Spleen (tissue), 11 donors: ENCODE data around the gene HIGD1A. TPM values are rescaled to one million over a fixed set of nuclear protein-coding genes. Genes with fewer than 3 reads are reported as not detected.
A peak's percentile ranks its signal among the peaks of the same experiment; 100 is the strongest.

Experiments used
- DNase-seq: peaks from one replicate; pipeline ENCODE4 v3.0.0-alpha.2; 2020
- H3K27ac ChIP-seq, 8 donors: fragments of 200-600 bp; sonication (generic) in 7 of 8; 1 replicate in 4 of 8; 2 replicates in 4 of 8; pipeline versions ENCODE4 v1.5.0 to v1.8.0; 2016 to 2021; ENCODE audit warnings: inconsistent platforms in 4 of 8, mild to moderate bottlenecking in 4 of 8, moderate library complexity in 1 of 8
- H3K27me3 ChIP-seq, 7 donors: fragments of 200-600 bp; sonication (generic) in 6 of 7; replicated peaks in 1 of 7; 1 replicate in 4 of 7; 2 replicates in 3 of 7; pipeline versions ENCODE4 v1.5.0 to v1.8.0; 2016 to 2021; ENCODE audit warnings: inconsistent platforms in 3 of 7, mild to moderate bottlenecking in 1 of 7
- H3K36me3 ChIP-seq, 6 donors: fragments of 200-600 bp; sonication (generic) in 5 of 6; 1 replicate in 4 of 6; 2 replicates in 2 of 6; pipeline versions ENCODE4 v1.5.0 to v1.8.0; 2016 to 2021; ENCODE audit warnings: inconsistent platforms in 2 of 6
- H3K4me1 ChIP-seq, 6 donors: fragments of 200-600 bp; sonication (generic) in 5 of 6; 1 replicate in 3 of 6; 2 replicates in 3 of 6; pipeline versions ENCODE4 v1.5.0 to v1.8.0; 2016 to 2021; ENCODE audit warnings: inconsistent platforms in 3 of 6
- H3K4me3 ChIP-seq, 8 donors: fragments of 200-600 bp; sonication (generic) in 7 of 8; 1 replicate in 4 of 8; 2 replicates in 4 of 8; pipeline versions ENCODE4 v1.5.0 to v1.8.0; 2016 to 2021; ENCODE audit warnings: inconsistent platforms in 4 of 8, mild to moderate bottlenecking in 4 of 8, moderate library complexity in 2 of 8
- H3K9me3 ChIP-seq, 8 donors: fragments of 200-600 bp; sonication (generic) in 7 of 8; 1 replicate in 4 of 8; 2 replicates in 4 of 8; pipeline versions ENCODE4 v1.5.0 to v1.8.0; 2016 to 2021; ENCODE audit warnings: inconsistent platforms in 4 of 8
- POLR2A ChIP-seq, 3 donors: fragments of 450-650 bp; IDR thresholded peaks; one replicate each; pipeline ENCODE4 v1.5.1; 2017; ENCODE audit warnings: antibody characterized with exemption in 3 of 3, mild to moderate bottlenecking in 1 of 3
- POLR2AphosphoS5 ChIP-seq, 3 donors: sonication (generic); formaldehyde crosslinking; IDR thresholded peaks; one replicate each; pipeline ENCODE4 v1.5.1; 2017; ENCODE audit warnings: antibody characterized with exemption in 3 of 3
- WGBS, 5 donors: extraction: QIAGEN DNeasy Blood & Tissue Kit in 3 of 5; methylation state at CpG; one replicate each; pipeline versions ENCODE4 v1.1.5 to v1.1.7; 2013 to 2018; 5-methylcytosine and 5-hydroxymethylcytosine counted together
- intact Hi-C: fragments of 100-400 bp; cut with DNase I; formaldehyde crosslinking; loops from one replicate; pipeline ENCODE4 v1.15.0; 2023; ENCODE audit warnings: low total_unique reads
- polyA plus RNA-seq, 3 donors: library from polyadenylated mRNA; stranded (reverse); fragments of 200-250 nt; gene quantifications; one replicate each; pipeline ENCODE4 v1.2.1, GENCODE V29; 2013
- total RNA-seq, 7 donors: library from RNA; depleted of rRNA in 3 of 7; stranded (reverse); fragments of >200 nt in 3 of 7; fragmentation: NEBNext Ultra II Directional in 4 of 7; extraction: Animal tissue kit (Norgen Biotek cat#: 25700) in 4 of 7; gene quantifications; one replicate each; pipeline versions ENCODE4 v1.1.0 to v1.2.1, GENCODE V29; 2016 to 2021
- TF ChIP-seq, protein P1 (sequence below), 11 experiments: fragments of 200-600 bp in 7 of 11; fragments of 450-650 bp in 4 of 11; sonication (generic) in 4 of 11; IDR thresholded peaks in 8 of 11; conservative IDR thresholded peaks in 3 of 11; 1 replicate in 7 of 11; 2 replicates in 4 of 11; pipeline versions ENCODE4 v1.4.0 to v1.8.0; 2016 to 2021; ENCODE audit warnings: antibody characterized with exemption in 11 of 11, inconsistent platforms in 4 of 11, mild to moderate bottlenecking in 1 of 11
- donor health status: healthy with polysubstance abuse.
- donor health status: DM: no; HTN: no; CAD: no; lungs with moderate emphysema.
- donor health status: DM: no; HTN: no; CAD: no.
- donor health status: Bipolar disorder and iron deficiency.
- donor health status: healthy.
- donor health status: DM: no; HTN: no; CAD: no.
- donor health status: DM: yes; HTN: yes; CAD: no.

HIGD1A gene
- total and polyA plus RNA-seq, 10 donors = 39.4 to 89.0 (median 59.6) TPM

DNA sequence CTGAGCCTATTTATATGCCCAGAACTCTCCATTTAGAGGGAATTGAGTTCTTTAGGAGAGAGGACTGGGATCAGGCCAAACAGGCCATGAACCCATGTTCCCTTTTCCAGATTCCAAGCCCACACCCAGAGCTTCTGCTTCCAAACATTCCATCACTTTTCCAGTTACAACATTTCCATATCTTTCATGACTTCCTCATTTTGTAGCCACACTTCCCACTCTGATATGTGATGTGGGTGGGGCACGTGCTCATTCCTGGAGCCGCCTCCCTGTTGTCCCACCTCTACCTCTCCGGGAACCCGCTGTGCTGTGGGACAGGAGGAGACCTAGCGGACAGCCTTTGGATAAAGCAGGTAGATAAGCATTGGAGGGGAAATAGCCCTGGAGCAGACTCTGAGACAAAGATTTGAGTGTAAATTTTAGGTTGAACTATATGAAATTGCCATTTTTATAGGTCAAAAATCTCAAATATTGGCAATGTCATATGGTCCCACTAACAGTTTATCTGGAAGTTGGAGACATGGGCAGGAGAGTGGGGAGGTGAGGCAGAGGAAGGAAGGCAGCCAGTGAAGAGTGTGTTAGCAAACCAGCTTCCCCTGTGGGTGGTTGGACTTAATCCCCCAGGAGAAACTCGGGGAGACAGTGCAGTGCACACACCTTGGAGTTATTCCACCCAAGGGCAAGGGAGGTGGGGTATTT, 39.6 kb upstream of the HIGD1A start:
- Histone ChIP-seq H3K9me3 (no peaks in the 10 kb centered on the region), H3K4me1 (peaks cover 14 to 54% (median 35%) of the 10 kb centered on the region in 6 donors), H3K27ac (peak overlapping the region in 5 of 8 donors; percentile 2 to 59 (median 43)), H3K36me3 (no peaks in the 10 kb centered on the region), H3K4me3 (no peak overlapping the region), H3K27me3 (no peaks in the 10 kb centered on the region)
- no peak for TF ChIP-seq POLR2A (IDR thresholded peaks at IDR 0.05)
- TF ChIP-seq POLR2AphosphoS5 (IDR thresholded peaks at IDR 0.05) = no peak
- TF ChIP-seq, protein P1, sequence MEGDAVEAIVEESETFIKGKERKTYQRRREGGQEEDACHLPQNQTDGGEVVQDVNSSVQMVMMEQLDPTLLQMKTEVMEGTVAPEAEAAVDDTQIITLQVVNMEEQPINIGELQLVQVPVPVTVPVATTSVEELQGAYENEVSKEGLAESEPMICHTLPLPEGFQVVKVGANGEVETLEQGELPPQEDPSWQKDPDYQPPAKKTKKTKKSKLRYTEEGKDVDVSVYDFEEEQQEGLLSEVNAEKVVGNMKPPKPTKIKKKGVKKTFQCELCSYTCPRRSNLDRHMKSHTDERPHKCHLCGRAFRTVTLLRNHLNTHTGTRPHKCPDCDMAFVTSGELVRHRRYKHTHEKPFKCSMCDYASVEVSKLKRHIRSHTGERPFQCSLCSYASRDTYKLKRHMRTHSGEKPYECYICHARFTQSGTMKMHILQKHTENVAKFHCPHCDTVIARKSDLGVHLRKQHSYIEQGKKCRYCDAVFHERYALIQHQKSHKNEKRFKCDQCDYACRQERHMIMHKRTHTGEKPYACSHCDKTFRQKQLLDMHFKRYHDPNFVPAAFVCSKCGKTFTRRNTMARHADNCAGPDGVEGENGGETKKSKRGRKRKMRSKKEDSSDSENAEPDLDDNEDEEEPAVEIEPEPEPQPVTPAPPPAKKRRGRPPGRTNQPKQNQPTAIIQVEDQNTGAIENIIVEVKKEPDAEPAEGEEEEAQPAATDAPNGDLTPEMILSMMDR (IDR thresholded peaks at IDR 0.05 in 8 of 11, conservative IDR thresholded peaks at IDR 0.05 in 3 of 11) = no peak
- no peak for DNase-seq
- intact Hi-C loops = no loop called here
- 65 to 80% (median 72%) methylated on average over 6 of the region's 6 CpGs for WGBS, 5 donors

DNA sequence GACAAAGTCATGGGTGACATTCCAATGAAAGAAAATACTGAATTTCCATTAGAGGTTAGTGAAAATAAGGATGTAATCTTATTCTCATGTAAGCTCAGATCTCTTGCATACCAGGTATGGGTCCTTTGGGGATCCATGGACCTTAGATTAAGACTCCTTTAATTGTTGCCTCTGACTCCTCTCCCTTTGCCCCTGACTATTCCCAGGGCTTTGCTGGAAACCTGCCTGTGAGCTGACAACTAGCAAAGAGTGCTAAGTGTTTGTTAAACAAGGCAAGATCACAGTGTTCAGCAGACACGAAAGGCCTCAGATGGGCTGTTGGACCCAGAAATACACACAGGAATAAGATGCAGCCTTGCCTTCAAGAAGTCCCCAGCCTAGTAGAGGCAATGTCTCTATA, 37.0 kb upstream of the HIGD1A start:
- Histone ChIP-seq H3K4me1 (peaks cover 3 to 33% (median 18%) of the 10 kb centered on the region in 6 donors), H3K36me3 (no peaks in the 10 kb centered on the region), H3K27me3 (no peaks in the 10 kb centered on the region), H3K4me3 (no peak overlapping the region), H3K27ac (no peak overlapping the region), H3K9me3 (no peaks in the 10 kb centered on the region)
- TF ChIP-seq POLR2AphosphoS5 (IDR thresholded peaks at IDR 0.05) (no peak), POLR2A (IDR thresholded peaks at IDR 0.05) (no peak)
- TF ChIP-seq, protein P1 (IDR thresholded peaks at IDR 0.05 in 8 of 11, conservative IDR thresholded peaks at IDR 0.05 in 3 of 11) = no peak
- WGBS, 5 donors = 68 to 100% (median 95%) methylated on average over 1 of the region's 1 CpG
- intact Hi-C loops = no loop called here
- no peak for DNase-seq

GRCh38 chr3:42839616-42840015, 35.3 kb upstream of the HIGD1A start:
- no peak overlapping the region for H3K27ac ChIP-seq
- TF ChIP-seq POLR2AphosphoS5 (IDR thresholded peaks at IDR 0.05) = no peak
- TF ChIP-seq, protein P1 (IDR thresholded peaks at IDR 0.05 in 8 of 11, conservative IDR thresholded peaks at IDR 0.05 in 3 of 11) = peak; percentile 34 to 76 (median 70)
- peaks cover 0 to 18% (median 8%) of the 10 kb centered on the region in 6 donors for H3K4me1 ChIP-seq
- H3K9me3 ChIP-seq = no peaks in the 10 kb centered on the region
- no peaks in the 10 kb centered on the region for H3K27me3 ChIP-seq
- no peak for DNase-seq
- peak overlapping the region in 1 of 8 donors; percentile 28 for H3K4me3 ChIP-seq
- H3K36me3 ChIP-seq = no peaks in the 10 kb centered on the region
- 46 to 56% (median 51%) methylated on average over 7 of the region's 7 CpGs for WGBS, 5 donors
- intact Hi-C loops = loop anchor here (5.0 kb wide), 1 partner anchor 43 kb away; no protein-coding TSS in a partner anchor

DNA sequence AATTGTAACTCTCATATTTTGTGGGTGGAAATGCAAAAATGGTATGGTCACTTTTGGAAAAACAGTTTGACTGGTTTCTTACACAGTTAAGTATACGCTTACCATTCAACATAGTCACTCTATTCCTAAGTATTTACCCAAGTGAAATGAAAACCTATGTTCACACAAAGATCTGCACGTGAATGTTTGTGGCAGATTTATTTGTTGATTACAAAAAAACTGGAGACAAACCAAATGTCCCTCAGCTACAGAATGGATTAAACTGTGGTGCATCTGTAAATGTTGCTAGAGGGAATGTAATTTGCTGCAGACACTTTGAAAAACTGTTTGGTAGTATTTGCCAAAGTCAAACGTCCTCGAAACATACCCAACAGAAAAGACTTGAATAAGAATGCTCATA, 34.3 kb upstream of the HIGD1A start:
- Histone ChIP-seq H3K4me1 (peaks cover 0 to 12% (median 6%) of the 10 kb centered on the region in 6 donors), H3K9me3 (no peaks in the 10 kb centered on the region), H3K27me3 (no peaks in the 10 kb centered on the region), H3K36me3 (no peaks in the 10 kb centered on the region), H3K27ac (no peak overlapping the region), H3K4me3 (no peak overlapping the region)
- no peak for TF ChIP-seq POLR2A (IDR thresholded peaks at IDR 0.05)
- TF ChIP-seq, protein P1 (IDR thresholded peaks at IDR 0.05 in 8 of 11, conservative IDR thresholded peaks at IDR 0.05 in 3 of 11) = no peak
- no peak for TF ChIP-seq POLR2AphosphoS5 (IDR thresholded peaks at IDR 0.05)
- 87 to 98% (median 90%) methylated on average over 4 of the region's 4 CpGs for WGBS, 5 donors
- DNase-seq = no peak
- intact Hi-C loops = loop anchor here (5.0 kb wide), 1 partner anchor 44 kb away; no protein-coding TSS in a partner anchor
